Osteoblast (primary cell): Measurements from ENCODE around the gene EYA4. TPM values are rescaled to one million over a fixed set of nuclear protein-coding genes. Genes with fewer than 3 reads are reported as not detected.

Source experiments
- DNase-seq: peaks from one replicate; pipeline ENCODE4 v3.0.0; 2011; ENCODE audit warnings: low spot score, mixed read lengths; ENCODE audit not compliant: insufficient read length; ENCODE audit errors: missing footprints
- H2AFZ ChIP-seq: 2 replicates; pipeline ENCODE4 v1.6.0; 2011; ENCODE audit warnings: mild to moderate bottlenecking, low read length
- H3K27ac ChIP-seq: 2 replicates; pipeline ENCODE4 v1.5.1; 2011; ENCODE audit warnings: mild to moderate bottlenecking, low read depth, low read length, moderate library complexity
- H3K27me3 ChIP-seq: 2 replicates; pipeline ENCODE4 v1.6.0; 2012; ENCODE audit warnings: mild to moderate bottlenecking, control low read depth, inconsistent platforms, low read length, moderate library complexity; ENCODE audit not compliant: insufficient read depth
- H3K36me3 ChIP-seq: 2 replicates; pipeline ENCODE4 v1.5.1; 2011; ENCODE audit warnings: mild to moderate bottlenecking, low read length, control low read depth, moderate library complexity; ENCODE audit not compliant: insufficient read depth
- H3K4me1 ChIP-seq: 2 replicates; pipeline ENCODE4 v1.5.1; 2011; ENCODE audit warnings: mild to moderate bottlenecking, low read length, control low read depth, moderate library complexity; ENCODE audit not compliant: insufficient read depth
- H3K4me2 ChIP-seq: 2 replicates; pipeline ENCODE4 v1.6.0; 2011; ENCODE audit warnings: mild to moderate bottlenecking, low read length; ENCODE audit not compliant: insufficient read depth
- H3K4me3 ChIP-seq: fragments of 200-600 bp; sonication (generic); 3 replicates; pipeline ENCODE4 v1.5.1; 2012; ENCODE audit warnings: mild to moderate bottlenecking, low read length, inconsistent platforms; ENCODE audit not compliant: insufficient read depth
- H3K79me2 ChIP-seq: 2 replicates; pipeline ENCODE4 v1.6.0; 2012; ENCODE audit warnings: mild to moderate bottlenecking, low read length, control low read depth, inconsistent platforms; ENCODE audit not compliant: insufficient read depth
- H3K9me3 ChIP-seq: 2 replicates; pipeline ENCODE4 v1.5.1; 2011; ENCODE audit warnings: low read depth, low read length, control low read depth
- H4K20me1 ChIP-seq: 2 replicates; pipeline ENCODE4 v1.6.0; 2012; ENCODE audit warnings: mild to moderate bottlenecking, low read length, control low read depth; ENCODE audit not compliant: insufficient read depth
- CTCF ChIP-seq: IDR thresholded peaks from 2 replicates; pipeline ENCODE4 v1.5.1; 2011; ENCODE audit warnings: mild to moderate bottlenecking, low read depth, low read length, moderate library complexity; ENCODE audit errors: extremely low read depth
- total RNA-seq: library from RNA; depleted of rRNA; stranded (reverse); fragments of >200 nt; gene quantifications from 2 replicates; pipeline ENCODE4 v1.2.3, GENCODE V29; 2012

The EYA4 gene
- total RNA-seq, 1 donor: 35.5 TPM

DNA sequence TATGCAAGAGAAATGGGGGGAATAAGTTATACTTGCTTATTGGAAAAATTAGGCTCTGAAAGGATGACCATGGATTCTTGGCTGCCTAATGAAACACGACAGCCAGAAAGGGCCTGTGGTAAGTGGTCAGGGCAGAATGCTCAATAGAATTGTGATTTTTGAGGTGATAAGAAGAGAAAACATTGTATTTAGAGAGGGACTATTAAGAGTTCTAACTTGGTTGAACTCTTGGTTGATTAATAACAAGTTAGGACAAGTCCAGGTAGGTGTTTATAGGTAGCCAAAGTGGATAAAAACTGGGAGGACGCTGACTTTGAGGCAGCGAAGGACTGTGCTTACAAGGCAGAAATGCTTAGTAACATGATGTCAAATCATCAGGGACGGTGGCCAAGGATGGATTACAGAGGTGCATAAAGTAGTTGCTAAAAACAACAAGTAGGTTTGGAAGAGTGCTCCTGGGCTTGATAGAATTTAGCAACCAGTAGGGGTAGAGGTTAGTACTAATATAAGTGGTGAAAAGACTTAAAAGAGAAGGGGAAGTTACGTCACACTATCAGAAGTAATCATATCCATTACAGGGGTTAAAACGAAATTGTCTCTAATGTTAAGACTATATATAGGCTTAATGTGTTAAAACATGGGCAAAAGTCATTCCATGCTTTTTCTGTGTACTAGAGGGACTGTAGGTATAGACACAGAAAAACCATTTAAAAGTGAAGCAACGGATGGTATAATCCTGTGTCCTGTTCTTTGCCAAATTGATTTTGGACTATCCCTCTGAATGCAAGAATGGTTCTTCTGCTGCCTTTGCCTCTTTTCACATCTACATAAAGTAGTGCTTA lies 98.6 kb downstream of the EYA4 start:
- TF ChIP-seq CTCF: no peak
- no peaks in the 10 kb centered on the region for H3K9me3 ChIP-seq
- H3K27me3 ChIP-seq: no peaks in the 10 kb centered on the region
- H4K20me1 ChIP-seq: no peaks in the 10 kb centered on the region
- H3K4me2 ChIP-seq: no peak overlapping the region
- H3K27ac ChIP-seq: no peak overlapping the region
- H3K4me3 ChIP-seq: no peak overlapping the region
- no peaks in the 10 kb centered on the region for H3K79me2 ChIP-seq
- H3K4me1 ChIP-seq: peaks cover 26% of the 10 kb centered on the region
- DNase-seq: no peak
- no peaks in the 10 kb centered on the region for H3K36me3 ChIP-seq
- no peak overlapping the region for H2AFZ ChIP-seq

GRCh38 chr6:133340557-133340956 lies 99.4 kb downstream of the EYA4 start:
- peak; percentile 29 for DNase-seq
- H2AFZ ChIP-seq: peak overlapping the region; percentile 42

DNA sequence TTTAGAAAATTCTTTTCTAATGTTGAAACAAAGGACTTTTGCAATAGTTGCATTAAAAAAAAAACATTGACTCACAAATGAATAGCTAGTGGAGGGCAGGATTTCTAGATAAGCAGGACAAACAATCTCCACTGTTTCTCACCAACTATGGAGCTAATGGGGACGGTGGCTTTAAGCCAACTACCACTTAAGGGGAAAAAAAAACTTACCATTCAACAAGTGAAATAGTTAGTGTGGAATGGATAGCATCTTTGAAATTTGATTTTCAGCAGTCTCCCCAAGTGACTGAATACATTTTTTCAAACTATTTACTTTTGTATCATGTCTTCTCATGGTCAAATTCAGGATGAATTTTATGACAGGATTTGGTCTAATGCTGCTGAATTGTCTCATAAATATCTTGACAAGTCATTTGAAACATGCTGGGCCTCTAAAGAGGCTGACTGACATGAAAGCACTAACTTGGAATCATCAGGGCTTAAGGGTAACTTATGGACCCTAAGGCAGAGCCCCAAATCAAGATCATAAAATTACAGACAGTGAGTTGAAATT lies 100.5 kb downstream of the EYA4 start:
- Histone ChIP-seq H3K4me1 (peaks cover 26% of the 10 kb centered on the region), H3K4me3 (no peak overlapping the region), H3K36me3 (no peaks in the 10 kb centered on the region), H3K27ac (peak overlapping the region; percentile 70), H3K79me2 (no peaks in the 10 kb centered on the region), H3K4me2 (peak overlapping the region; percentile 0), H4K20me1 (no peaks in the 10 kb centered on the region), H3K27me3 (no peaks in the 10 kb centered on the region), H2AFZ (no peak overlapping the region), H3K9me3 (no peaks in the 10 kb centered on the region)
- DNase-seq: no peak
- no peak for TF ChIP-seq CTCF

More at GRCh38 chr6:133340557-133340956, 99.4 kb downstream of the EYA4 start:
- peaks cover 26% of the 10 kb centered on the region for H3K4me1 ChIP-seq
- peak overlapping the region; percentile 17 for H3K27ac ChIP-seq
- TF ChIP-seq CTCF: no peak
- H3K4me2 ChIP-seq: peak overlapping the region; percentile 44
- no peak overlapping the region for H3K4me3 ChIP-seq
- no peaks in the 10 kb centered on the region for H3K79me2 ChIP-seq
- H3K27me3 ChIP-seq: no peaks in the 10 kb centered on the region
- H3K36me3 ChIP-seq: no peaks in the 10 kb centered on the region
- no peaks in the 10 kb centered on the region for H3K9me3 ChIP-seq
- no peaks in the 10 kb centered on the region for H4K20me1 ChIP-seq

DNA sequence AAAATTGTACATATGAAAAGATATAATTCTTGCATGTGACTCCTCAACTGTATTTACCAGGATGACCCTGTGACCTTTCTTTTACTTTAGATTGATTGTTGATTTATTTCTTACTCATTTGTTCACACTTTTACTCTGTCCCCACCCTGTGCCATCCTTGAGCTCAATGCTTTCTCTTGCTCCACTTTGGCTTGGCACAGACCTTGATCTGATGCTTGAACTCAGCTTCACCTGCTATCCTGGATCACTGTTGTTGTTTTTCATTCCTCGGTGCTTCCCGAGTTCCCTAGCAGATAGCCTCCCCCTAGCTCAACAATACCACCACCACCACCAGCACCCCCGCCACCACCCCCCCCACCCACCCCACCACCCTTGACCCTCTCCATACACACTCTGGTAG lies 102.1 kb downstream of the EYA4 start:
- no peaks in the 10 kb centered on the region for H3K9me3 ChIP-seq
- H3K4me1 ChIP-seq: peaks cover 21% of the 10 kb centered on the region
- no peak overlapping the region for H3K4me2 ChIP-seq
- no peak for DNase-seq
- no peak for TF ChIP-seq CTCF
- no peak overlapping the region for H3K4me3 ChIP-seq
- H3K36me3 ChIP-seq: no peaks in the 10 kb centered on the region
- no peaks in the 10 kb centered on the region for H3K79me2 ChIP-seq
- no peaks in the 10 kb centered on the region for H4K20me1 ChIP-seq
- H2AFZ ChIP-seq: no peak overlapping the region
- H3K27me3 ChIP-seq: no peaks in the 10 kb centered on the region
- H3K27ac ChIP-seq: no peak overlapping the region
